NOMO-1 treated with dmso at 0.1 percent for 144 hours (cell line): ENCODE results near the gene KCTD15.

ENCODE experiments used
- DNase-seq: peaks from one replicate; lab custom pipeline; 2025; ENCODE audit not compliant: unreplicated experiment; lab: John Stamatoyannopoulos, UW

Gene KCTD15

DNA sequence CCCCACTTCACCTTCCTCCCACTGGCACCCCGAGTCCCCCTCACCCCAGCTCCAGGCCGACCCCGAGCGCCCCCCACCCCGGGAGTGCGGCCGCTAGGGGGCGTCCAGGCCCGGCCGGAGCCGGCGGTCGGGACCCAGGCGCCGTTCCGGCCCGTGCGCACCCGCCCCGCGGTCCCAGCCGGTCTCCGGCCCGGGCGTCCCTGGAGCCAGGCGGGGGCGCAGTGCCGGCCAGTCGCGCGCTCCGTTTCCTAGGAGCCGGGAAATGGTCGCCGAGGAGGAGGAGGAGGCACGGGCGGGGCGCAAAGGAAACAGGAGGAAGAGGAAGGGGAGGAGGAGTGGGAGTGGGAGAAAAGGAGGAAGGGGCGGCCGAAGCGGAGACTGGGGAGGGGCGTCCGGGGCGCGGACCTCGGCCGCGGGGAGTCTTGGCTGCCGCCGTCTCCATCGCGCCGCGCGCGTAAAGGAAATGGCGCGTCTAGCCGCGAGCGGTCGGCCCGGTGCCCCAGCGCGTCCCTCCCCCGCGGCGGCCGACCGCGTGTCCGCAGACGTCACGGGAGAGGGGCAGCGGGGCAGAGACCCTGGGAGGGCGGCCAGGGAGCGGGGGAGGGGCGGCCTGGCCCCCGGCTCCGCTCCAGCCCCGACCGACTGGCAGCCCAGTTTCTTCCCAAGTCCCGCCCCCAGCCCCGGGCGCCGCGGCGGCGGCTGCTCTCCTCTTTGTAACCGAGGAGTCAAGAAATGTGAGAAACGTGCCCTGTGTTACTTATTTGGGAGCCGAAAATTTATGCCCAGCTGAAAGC, 1.1 kb upstream of the KCTD15 start:
- DNase-seq = peak; percentile 68

DNA sequence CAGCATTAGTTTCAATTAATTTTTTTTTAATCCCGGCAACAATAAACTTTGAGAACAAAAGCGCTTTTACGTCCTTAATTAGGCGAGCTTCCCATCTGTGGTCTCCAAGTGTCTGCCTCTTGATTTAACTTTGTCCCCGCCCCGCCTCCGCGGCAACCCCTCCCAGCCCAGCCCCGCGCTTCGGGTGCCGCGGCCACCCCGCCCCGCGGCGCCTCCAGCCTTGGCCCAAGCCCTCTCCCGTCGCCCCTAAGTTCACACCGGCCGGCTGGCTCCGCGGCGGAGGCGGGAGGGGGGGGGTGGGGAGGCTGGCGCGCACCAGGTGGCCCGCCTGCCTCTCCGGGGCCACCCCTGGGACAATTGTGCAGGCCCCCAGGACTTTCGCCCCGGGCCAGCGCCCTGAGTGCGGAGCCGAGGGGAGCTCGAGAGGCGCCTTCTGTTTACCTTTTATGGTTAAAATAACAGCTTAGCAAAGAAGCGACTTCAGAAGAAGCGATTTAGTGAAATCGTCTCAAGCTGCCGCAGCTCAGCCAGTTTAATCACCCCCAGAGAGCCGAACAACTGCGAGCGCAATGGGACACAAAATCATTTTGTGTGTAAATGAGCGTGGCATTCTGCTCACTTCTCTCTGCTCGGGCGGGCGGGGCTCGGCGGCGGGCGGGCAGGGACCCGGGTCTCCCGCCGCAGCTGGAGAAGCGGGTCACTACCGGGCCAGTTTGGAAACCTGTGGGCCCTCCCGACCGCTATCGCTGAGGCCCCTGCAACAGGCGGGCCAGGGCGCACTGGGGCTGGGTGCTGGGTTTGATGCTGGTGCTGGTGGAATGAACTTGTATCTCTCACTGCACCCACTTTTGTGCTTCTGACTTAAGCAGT, 1.4 kb downstream of the KCTD15 start:
- no peak for DNase-seq

- no peak for DNase-seq
These were observed 2.0 kb downstream of the KCTD15 start for GRCh38 chr19:33798681-33799111.

- no peak for DNase-seq
These were observed 2.8 kb downstream of the KCTD15 start for GRCh38 chr19:33799476-33799875.

GRCh38 chr19:33800012-33800680, 3.5 kb downstream of the KCTD15 start:
- no peak for DNase-seq

DNA sequence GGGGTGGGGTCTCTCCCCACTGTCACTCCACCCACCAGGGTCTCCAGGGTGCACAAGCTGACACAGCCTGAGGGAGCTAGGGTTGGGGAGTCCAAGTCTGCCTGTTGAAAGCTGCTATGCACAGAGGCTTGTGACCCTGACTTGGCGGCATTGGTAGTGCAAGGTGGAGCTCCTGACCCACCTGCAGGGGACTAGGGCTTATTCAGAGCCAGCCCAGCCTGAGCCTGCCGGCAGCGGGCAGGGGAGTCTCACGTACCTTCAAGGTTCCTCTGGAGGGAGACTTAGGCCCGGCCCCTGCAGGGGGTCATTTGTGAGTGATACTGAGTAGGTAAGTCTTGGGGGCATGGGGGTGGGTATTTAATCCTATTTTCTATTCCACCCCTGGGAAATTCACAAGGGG, 4.7 kb downstream of the KCTD15 start:
- no peak for DNase-seq

DNA sequence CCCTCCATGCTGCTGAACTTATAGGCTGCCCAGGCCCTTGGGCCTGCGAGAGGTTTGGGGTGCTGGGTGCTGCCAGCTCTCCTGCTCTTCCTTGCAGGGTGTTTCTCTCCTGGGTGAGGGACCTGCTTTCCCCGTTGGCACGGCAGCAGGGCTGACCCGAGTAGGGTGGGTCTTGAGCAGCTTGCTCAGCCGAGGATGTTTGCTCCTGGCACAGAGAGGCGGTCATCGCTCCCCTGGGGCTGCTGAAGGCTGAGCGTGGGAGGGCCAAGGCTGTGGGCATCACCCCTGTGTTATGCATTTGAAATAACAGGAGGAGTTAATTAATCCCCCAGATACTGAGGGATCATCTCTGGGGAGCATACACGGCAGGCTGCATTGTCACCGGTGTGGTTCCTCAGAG, 5.3 kb downstream of the KCTD15 start:
- no peak for DNase-seq

DNA sequence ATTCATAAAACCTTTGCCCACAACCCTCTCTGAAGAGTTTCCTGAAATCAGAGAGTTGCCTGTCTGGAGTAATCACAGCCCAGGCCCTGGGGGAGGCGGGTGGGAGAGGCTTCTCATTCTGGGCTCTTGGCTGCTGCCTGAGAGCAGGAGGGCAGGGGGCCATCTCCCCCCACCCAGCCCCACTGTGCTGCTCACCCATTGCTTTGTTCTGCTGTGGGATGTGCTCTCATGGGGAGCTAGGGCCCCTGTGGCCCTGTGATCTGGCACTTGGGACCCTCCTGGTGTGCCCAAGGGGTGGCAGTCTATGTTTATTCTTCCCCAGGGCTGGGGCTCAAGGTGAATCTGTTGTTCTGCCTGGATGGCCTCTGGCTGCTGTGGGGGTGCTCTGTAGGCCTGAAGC, 6.1 kb downstream of the KCTD15 start:
- no peak for DNase-seq

DNA sequence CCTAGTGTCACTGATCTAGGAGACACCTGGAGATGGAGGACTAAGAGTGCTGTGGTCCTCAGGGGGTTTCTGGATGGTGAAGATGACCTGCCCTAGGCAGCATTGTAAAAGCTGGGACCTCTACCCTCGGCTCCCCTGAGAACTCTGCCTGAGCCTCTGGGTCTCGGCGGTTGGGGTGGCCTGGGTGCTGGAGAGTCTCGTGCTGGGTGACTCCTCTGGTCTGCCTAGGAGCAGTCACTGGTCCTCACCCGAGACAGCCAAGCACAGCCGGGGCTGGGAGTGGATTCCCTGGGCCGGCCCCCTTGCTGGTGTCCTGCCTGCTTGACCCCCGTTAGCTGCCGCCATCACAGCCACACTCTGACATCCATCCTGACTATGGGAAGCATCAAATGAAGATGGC, 6.7 kb downstream of the KCTD15 start:
- no peak for DNase-seq

GRCh38 chr19:33804021-33804799, 7.5 kb downstream of the KCTD15 start:
- DNase-seq = no peak

DNA sequence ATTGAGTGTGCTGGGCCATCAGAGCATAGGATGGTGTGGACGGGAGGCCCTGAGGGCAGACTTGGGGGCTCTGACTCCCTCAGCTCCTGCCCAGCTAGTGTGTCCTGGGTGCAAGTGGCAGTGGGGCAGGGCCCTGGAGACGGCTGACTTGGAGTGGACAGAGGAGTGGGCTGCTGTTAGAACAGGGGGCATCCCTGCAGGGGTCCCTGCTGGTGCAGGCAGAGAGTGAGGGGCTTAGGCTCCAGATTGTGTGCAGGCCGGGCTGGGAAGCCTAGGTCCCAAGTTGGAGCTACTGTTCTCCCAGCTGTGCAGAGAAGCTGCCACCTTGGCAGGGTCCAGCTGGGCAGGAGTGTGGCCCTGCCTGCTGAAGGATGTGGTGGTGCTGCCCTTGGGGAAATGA, 8.6 kb downstream of the KCTD15 start:
- no peak for DNase-seq

DNA sequence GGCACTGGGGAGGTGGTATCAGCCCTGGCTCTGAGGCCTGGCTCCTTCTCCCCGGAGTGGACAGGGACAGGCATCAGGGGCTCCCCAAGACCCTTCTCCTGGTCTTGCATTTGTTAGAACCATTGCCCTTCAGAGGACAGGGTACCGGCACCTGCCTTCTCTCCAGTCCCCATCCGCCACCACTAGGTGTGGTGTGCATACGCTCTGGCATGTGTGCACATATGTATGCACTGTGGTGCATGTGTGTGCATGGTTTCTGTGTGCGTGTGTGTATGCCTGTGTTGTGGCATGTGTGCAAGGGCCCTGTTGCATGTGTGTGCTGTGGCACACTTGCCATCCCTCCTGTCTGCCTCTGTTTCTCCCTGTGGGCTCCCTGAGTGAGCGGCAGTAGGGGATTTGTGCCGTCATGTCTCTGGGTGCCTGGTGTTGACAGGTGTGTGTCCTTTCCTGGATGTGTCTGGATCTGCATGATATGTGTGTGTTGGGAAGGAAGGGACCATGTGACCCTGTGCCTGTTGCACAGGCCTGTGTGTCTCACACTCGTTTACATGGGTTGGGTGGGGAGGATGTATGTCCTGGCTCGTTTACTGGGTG, 9.3 kb downstream of the KCTD15 start:
- no peak for DNase-seq

DNA sequence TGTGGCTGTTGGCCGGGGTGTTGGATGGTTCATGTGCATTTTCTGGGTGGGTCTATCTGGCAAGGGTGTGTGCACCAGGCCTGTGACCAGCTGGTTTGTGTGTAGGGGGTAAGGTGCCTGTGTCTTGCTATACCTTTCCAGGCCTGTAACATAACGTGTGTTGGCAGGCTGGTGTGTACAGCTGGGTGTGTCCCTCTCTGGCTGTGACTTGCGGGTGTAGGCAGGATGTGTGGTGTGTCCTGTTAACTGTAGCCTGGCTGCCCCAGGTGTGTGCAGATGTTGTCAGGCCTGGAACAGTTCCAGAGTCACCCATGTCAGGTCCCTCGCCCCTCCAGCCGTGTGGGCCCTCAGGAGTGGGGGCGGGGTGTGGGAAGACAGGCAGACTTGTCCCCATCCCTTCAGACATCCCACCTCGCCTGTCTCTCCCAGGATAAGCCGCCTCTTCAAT, 9.8 kb downstream of the KCTD15 start:
- no peak for DNase-seq

GRCh38 chr19:33808399-33808798, 11.7 kb downstream of the KCTD15 start:
- no peak for DNase-seq

DNA sequence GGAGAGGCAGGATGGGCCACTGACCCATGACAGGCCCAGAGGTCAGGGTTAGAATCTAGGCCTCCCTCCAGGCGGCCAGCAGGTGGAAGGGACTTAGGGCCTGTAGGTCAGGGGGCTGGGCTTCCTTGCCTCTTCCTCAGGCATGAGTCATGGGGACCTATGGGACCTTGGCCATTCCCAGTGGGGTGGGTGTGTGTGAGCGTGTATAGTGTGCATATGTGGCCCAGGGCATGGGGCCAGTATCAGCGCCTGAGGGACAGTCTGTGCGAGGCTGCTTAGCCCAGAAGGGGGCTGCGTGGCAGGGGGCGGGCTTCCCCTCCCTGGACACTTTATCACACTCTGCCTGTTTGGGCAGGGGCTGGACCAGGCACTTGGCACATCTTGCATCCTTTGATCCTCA, 13.3 kb downstream of the KCTD15 start:
- no peak for DNase-seq

GRCh38 chr19:33810821-33811220, 14.2 kb downstream of the KCTD15 start:
- DNase-seq = no peak

GRCh38 chr19:33811246-33811645, 14.6 kb downstream of the KCTD15 start:
- no peak for DNase-seq

DNA sequence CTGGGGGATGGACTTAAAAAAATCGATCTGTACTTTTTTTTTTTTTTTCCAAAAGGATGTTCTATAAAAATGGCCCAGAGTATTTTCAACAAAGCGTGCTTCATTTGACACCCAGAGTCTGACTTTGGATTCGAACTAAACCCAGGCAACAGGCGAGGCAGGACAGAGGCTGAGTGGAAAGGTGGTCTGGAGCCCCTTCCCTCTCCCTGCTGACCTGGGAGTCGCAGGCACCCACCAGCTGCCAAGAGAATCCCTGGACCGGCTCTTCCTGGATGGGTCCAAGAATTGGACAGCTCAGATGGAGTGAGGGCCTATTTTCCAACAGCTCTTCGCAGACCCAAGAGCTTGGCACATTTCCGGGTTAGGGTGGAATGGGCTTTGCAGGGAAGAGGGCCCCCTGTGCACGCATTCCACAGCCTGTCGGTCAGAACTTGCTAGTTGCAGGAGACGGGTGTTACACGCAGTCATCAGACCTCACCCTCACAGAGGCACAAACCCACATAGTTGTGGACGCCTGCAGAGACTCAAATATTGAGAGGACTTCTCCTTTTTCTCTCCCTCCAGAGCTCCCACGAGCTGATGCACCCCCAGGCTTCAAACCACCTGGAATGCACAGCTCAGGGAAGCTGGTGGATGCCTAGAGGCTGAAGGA, 15.2 kb downstream of the KCTD15 start:
- no peak for DNase-seq

DNA sequence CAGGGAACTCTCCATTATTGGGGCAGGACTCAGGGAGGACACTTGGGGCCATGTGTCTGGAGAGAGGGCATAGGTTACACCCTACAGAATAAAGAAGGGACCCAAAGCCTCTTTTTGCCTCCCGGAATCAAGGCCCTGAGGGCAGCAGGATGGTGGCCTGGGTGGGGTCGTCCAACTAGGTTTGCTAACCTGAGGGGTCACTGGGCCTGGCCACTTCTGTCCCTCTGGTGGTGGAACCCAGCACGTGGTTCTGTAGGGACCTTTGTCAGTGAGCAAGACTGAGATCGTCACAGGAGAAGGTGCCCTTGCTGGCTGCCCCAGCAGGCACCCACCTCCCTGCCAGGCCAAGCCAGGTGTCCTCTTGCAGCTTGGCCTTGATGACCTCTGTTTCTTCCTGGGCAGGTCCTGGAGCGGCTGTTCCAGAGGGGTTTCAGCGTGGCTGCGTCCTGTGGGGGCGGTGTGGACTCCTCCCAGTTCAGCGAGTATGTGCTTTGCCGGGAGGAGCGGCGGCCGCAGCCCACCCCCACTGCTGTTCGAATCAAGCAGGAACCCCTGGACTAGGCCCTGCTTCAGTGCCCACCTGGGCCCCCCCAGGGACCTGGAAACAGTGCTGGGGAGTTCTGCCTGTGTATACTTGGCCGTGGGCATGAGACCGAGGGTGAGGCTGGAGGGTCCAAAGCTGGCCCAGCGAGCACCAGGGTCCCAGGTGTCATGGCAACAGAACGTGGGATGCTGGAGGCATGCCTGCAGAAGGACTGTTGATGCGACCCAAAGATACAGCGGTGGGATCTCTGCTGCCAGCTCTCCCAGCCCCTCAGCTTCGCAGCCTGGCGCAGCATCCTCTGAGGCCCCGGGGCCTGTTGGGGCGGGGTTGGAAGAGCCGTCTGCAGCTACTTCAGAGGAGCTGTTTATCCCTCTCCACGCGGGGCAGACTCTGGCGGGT, 16.0 kb downstream of the KCTD15 start:
- no peak for DNase-seq
